Tibial nerve (tissue), 4 donors: Measurements from ENCODE around the gene SLC24A3.

Experiments used
- EP300 ChIP-seq, 2 donors: sonication (generic); formaldehyde crosslinking; IDR thresholded peaks; one replicate each; pipeline ENCODE4 v1.6.1; 2017; ENCODE audit warnings: antibody characterized with exemption in 2 of 2, mild to moderate bottlenecking in 1 of 2
- TF ChIP-seq, protein P1 (sequence below), 5 experiments: fragments of 200-600 bp in 3 of 5; fragments of 450-650 bp in 2 of 5; sonication (generic) in 3 of 5; IDR thresholded peaks; one replicate each; pipeline ENCODE4 v1.5.1; 2016 to 2019; ENCODE audit warnings: antibody characterized with exemption in 5 of 5, mild to moderate bottlenecking in 3 of 5, moderate library complexity in 2 of 5

DNA sequence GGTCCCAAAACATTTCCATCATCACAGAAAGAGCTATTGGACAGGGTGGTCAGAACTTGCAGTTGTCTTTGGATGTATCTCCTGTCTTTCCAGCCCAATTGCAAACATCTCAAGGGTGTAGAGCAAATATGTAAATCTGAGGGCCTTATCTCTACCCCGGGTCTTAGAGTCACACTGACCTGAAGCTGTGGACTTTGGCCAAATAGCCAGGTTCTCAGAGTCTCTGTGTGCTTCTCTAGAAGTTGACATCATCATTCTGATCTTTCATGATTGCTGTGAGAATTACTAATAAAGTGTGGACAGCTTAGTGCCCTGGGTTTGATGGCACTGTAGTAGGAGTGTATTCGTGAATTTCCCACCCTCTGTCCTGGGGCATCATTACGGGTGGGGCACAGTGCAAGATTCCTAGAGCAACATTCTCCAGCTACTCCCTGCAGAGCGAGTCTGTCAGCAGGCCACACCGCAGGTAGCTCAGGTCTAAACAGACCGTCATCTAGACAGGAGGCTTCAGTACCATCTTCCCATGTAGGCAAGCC is 71.1 kb downstream of the SLC24A3 start:
- TF ChIP-seq, protein P1, sequence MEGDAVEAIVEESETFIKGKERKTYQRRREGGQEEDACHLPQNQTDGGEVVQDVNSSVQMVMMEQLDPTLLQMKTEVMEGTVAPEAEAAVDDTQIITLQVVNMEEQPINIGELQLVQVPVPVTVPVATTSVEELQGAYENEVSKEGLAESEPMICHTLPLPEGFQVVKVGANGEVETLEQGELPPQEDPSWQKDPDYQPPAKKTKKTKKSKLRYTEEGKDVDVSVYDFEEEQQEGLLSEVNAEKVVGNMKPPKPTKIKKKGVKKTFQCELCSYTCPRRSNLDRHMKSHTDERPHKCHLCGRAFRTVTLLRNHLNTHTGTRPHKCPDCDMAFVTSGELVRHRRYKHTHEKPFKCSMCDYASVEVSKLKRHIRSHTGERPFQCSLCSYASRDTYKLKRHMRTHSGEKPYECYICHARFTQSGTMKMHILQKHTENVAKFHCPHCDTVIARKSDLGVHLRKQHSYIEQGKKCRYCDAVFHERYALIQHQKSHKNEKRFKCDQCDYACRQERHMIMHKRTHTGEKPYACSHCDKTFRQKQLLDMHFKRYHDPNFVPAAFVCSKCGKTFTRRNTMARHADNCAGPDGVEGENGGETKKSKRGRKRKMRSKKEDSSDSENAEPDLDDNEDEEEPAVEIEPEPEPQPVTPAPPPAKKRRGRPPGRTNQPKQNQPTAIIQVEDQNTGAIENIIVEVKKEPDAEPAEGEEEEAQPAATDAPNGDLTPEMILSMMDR (IDR thresholded peaks at IDR 0.05), result no peak
- no peak for TF ChIP-seq EP300 (IDR thresholded peaks at IDR 0.05)
